ENCODE data around the gene VGLL1. TPM values are rescaled to one million over a fixed set of nuclear protein-coding genes. Genes with fewer than 3 reads are reported as not detected.
A peak's percentile ranks its signal among the peaks of the same experiment; 100 is the strongest.

VGLL1 gene, protein sequence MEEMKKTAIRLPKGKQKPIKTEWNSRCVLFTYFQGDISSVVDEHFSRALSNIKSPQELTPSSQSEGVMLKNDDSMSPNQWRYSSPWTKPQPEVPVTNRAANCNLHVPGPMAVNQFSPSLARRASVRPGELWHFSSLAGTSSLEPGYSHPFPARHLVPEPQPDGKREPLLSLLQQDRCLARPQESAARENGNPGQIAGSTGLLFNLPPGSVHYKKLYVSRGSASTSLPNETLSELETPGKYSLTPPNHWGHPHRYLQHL
- not detected in 2 replicates for total RNA-seq

DNA sequence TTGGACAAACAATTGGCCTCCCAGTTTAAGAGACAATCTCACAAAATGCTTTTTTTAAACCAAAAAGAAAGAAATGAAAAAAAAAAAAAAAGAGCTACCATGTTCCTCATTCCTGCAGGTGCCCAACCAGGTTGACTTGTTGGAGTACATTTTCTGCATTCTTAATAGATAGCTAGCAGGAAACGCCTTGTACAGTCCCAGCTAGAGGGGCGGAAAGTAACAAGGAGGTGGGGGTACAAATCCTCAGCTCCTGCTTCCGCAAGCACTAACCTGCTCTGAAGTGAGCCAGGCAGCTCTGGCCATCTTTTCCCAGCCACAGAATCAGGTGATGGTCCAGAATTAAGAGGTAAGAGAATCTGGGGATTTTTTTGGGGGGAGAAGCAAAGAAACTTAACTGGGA lies at the start of gene VGLL1:
TSS of gene VGLL1 (plus strand) at position 265 of the 400 bp plus-strand sequence. CDS start 3,806 bp downstream, outside the sequence.
- Mint-ChIP-seq H3K4me1 (ENCODE audit: low read depth) (no peaks in the 10 kb centered on the region), H3K9me3 (no peaks in the 10 kb centered on the region), H3K27ac (no peak within 1 kb of the TSS), H3K36me3 (ENCODE audit: low read depth) (no peaks in the 10 kb centered on the region), H3K27me3 (ENCODE audit: insufficient read depth) (peaks cover 8% of the 10 kb centered on the region), H3K4me3 (no peak within 1 kb of the TSS)
- intact Hi-C loops (cut with micrococcal nuclease): no loop called here
- DNase-seq (ENCODE audit: low spot score): no peak

DNA sequence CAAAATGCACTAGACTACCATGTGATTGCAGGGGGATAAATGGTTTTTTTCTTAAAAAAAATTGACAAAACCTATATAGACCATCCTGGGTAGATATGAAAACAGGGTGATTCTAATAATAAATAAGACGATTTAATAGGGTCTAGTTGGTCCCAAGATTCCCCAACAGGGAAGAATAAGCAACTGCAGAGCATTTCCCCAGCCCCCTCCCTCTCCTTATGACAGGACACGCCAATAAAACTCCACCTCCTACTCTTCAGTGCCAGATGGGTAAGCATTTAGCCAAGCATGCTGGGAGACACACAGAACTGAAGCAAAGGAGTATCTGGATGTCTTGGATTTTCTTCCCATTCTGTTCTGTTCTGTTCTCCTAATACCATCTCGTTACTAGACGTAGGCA lies 44.4 kb upstream of the VGLL1 start, which contains the start of gene BRS3:
TSS of gene BRS3 (plus strand) at position 301 of the 400 bp plus-strand sequence. CDS start 168 bp downstream, outside the sequence.
- Mint-ChIP-seq H3K36me3 (ENCODE audit: low read depth) (no peaks in the 10 kb centered on the region), H3K4me1 (ENCODE audit: low read depth) (no peaks in the 10 kb centered on the region), H3K27me3 (ENCODE audit: insufficient read depth) (peaks cover 24% of the 10 kb centered on the region)

DNA sequence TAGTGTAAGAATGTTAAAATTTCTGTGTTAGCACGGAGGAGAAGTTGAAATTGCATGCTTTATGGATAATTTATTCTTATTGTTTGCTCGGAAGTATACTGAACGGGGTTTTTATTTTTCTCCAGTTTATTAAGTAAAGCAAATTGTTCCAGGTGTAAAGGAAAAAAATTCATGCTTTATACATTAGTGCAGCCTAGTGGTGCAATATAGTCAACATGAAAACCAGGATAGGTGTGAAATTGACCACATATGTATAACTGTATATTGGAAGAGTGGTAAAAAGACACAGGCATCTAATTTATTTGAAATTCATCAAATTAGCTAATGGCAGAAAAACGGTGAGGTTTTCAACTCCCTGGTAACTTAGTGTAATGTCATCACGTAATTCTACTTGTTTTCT lies 43.3 kb upstream of the VGLL1 start:
- intact Hi-C loops (cut with micrococcal nuclease): no loop called here
- H3K27me3 Mint-ChIP-seq (ENCODE audit: insufficient read depth): peaks cover 24% of the 10 kb centered on the region
- DNase-seq (ENCODE audit: low spot score): no peak
- no peaks in the 10 kb centered on the region for H3K9me3 Mint-ChIP-seq
- no peaks in the 10 kb centered on the region for H3K4me1 Mint-ChIP-seq (ENCODE audit: low read depth)
- no peak overlapping the region for H3K27ac Mint-ChIP-seq
- H3K4me3 Mint-ChIP-seq: no peak overlapping the region
- no peaks in the 10 kb centered on the region for H3K36me3 Mint-ChIP-seq (ENCODE audit: low read depth)

More for the DNA sequence above, 44.4 kb upstream of the VGLL1 start, which contains the start of gene BRS3:
- no peak for DNase-seq (ENCODE audit: low spot score)
- Mint-ChIP-seq H3K9me3 (no peaks in the 10 kb centered on the region), H3K27ac (no peak within 1 kb of the TSS), H3K4me3 (no peak within 1 kb of the TSS)
- intact Hi-C loops (cut with micrococcal nuclease): no loop called here

DNA sequence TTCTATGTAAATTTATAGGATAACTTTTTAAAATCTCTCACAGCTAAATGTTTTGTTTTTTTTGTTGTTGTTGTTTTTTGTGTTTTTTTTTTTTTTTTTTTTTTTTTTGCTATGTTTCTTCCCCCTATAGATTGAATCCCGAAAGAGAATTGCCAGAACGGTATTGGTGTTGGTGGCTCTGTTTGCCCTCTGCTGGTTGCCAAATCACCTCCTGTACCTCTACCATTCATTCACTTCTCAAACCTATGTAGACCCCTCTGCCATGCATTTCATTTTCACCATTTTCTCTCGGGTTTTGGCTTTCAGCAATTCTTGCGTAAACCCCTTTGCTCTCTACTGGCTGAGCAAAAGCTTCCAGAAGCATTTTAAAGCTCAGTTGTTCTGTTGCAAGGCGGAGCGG lies 40.2 kb upstream of the VGLL1 start:
- Mint-ChIP-seq H3K27me3 (ENCODE audit: insufficient read depth) (peaks cover 14% of the 10 kb centered on the region), H3K4me3 (no peak overlapping the region), H3K4me1 (ENCODE audit: low read depth) (peaks cover 6% of the 10 kb centered on the region), H3K36me3 (ENCODE audit: low read depth) (no peaks in the 10 kb centered on the region), H3K27ac (no peak overlapping the region), H3K9me3 (no peaks in the 10 kb centered on the region)
- DNase-seq (ENCODE audit: low spot score): no peak
- intact Hi-C loops (cut with micrococcal nuclease): no loop called here

DNA sequence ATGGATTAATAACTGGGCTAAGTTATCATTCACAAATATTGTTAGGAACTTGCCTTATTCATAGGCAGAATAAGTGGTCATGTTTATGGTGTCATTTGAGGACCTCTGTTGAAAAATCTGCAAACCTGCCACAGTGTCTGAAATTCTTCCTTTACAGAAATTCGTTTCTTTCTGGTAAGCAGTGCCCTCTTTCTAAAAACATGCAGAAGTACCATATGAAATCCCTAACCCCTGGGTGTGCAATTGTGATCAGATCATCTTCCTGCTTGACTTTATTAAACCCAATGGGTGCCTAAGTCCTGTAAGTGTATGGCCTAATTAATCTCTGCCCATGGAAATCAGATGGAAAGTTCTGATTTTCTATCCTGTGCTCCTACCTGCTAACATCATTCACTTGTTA lies 39.0 kb upstream of the VGLL1 start:
- Mint-ChIP-seq H3K4me3 (no peak overlapping the region), H3K36me3 (ENCODE audit: low read depth) (no peaks in the 10 kb centered on the region), H3K4me1 (ENCODE audit: low read depth) (peaks cover 6% of the 10 kb centered on the region), H3K9me3 (no peaks in the 10 kb centered on the region), H3K27ac (no peak overlapping the region), H3K27me3 (ENCODE audit: insufficient read depth) (peaks cover 14% of the 10 kb centered on the region)
- no peak for DNase-seq (ENCODE audit: low spot score)
- intact Hi-C loops (cut with micrococcal nuclease): no loop called here

DNA sequence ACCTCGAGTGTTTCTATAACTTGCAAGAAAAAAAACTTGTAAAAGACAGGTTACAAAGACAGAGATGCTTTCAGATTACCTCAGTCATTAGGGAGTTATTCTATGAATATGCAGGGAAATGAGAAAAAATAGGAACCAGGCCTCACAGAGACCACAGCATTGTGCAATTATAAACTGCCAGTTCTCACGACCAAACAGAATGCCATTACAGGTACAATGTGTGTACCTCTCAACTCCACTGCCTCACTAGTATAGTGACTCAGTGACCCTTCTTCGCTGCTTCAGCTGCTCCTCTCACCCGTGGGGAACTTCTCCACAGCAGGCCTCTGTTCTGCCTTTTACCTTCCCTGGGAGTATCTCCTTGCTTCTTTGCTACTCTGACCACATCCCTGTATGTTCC lies 37.0 kb upstream of the VGLL1 start:
- Mint-ChIP-seq H3K4me3 (no peak overlapping the region), H3K4me1 (ENCODE audit: low read depth) (peaks cover 20% of the 10 kb centered on the region), H3K27me3 (ENCODE audit: insufficient read depth) (peaks cover 3% of the 10 kb centered on the region), H3K36me3 (ENCODE audit: low read depth) (peaks cover 5% of the 10 kb centered on the region), H3K9me3 (no peaks in the 10 kb centered on the region), H3K27ac (no peak overlapping the region)
- intact Hi-C loops (cut with micrococcal nuclease): loop anchor here (5.0 kb wide), 3 partner anchors 118 to 973 kb away; partner anchors contain the start of gene INTS6L
- DNase-seq (ENCODE audit: low spot score): no peak

DNA sequence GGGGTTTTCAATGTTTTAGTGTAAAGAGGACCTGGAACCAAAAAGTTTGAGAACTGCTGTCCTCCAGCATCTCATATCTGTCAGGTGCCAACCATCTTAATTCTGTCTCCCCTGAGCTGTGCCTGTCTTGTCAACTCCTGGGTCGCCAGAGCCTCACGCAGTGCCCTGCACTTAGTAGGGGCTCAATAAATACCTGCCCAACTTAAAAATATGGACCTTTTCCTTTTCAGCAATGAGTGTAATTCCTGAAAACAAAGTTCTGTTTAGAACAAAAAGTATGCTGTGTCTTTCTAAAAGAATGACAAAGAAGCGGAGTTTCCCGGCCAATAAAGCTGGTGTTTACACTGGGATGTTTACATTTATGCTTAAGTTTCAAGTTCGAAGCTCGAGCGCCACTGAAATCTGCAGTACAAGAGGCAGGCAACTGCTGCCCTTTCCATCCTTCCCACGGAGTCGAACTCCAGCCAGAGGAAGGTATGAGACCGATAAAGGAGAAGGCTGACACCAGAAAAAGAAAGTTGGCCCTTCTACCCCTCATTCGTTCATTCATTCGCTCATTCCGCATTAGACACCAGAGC lies 35.7 kb upstream of the VGLL1 start:
- Mint-ChIP-seq H3K4me1 (ENCODE audit: low read depth) (peaks cover 20% of the 10 kb centered on the region), H3K4me3 (peak overlapping the region; percentile 88), H3K27me3 (ENCODE audit: insufficient read depth) (no peaks in the 10 kb centered on the region), H3K27ac (peak overlapping the region; percentile 99), H3K9me3 (no peaks in the 10 kb centered on the region), H3K36me3 (ENCODE audit: low read depth) (peaks cover 8% of the 10 kb centered on the region)
- intact Hi-C loops (cut with micrococcal nuclease): loop anchor here (1.0 to 5.0 kb wide), 9 partner anchors 89 to 974 kb away; partner anchors contain the start of genes INTS6L and SLC9A6
- no peak for DNase-seq (ENCODE audit: low spot score)

DNA sequence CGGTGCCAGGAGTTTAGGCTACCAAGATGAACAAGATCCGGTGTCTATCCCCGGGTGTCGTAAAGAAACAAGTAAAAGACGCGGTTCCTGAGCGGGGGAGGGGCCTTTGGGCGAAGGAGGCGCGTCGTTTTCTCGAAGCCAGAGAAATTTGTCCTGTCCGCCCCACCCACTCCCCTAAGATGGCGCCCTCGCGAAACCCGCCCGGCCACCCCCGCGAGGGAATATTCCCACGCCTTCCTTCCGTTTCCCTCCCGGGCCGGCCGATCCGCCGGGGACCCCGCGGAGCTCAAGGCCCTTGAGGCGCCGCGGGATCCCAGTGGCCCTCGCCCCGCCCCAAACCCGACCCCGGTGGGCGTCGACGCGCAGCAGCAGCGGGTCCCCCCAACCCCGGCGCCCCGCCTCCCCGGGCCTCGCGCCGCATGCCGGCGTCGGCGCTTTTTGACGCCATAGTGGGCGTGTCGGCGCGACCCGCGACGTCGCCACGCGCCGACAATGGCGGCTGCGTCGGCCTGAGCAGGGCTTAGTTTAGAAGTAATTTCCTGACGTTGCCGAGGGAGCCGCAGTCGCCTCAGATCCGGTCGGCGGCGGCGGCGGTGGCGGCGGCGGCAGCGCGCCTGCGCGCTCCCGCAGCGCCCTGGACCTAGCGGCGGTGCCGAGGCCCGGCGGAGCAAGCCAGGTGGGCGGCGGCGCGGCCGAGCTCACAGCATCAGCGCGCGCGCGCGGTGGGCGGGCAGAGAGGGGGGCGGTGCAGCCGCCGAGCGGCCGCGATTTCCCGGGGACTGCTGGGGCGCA lies 35.1 kb upstream of the VGLL1 start:
- H3K4me3 Mint-ChIP-seq: peak overlapping the region; percentile 92
- H3K9me3 Mint-ChIP-seq: no peaks in the 10 kb centered on the region
- H3K36me3 Mint-ChIP-seq (ENCODE audit: low read depth): peaks cover 12% of the 10 kb centered on the region
- peaks cover 20% of the 10 kb centered on the region for H3K4me1 Mint-ChIP-seq (ENCODE audit: low read depth)
- intact Hi-C loops (cut with micrococcal nuclease): loop anchor here (1.0 to 5.0 kb wide), 13 partner anchors 88 to 975 kb away; partner anchors contain the start of genes INTS6L, MMGT1 and SLC9A6
- H3K27me3 Mint-ChIP-seq (ENCODE audit: insufficient read depth): no peaks in the 10 kb centered on the region
- peak overlapping the region; percentile 99 for H3K27ac Mint-ChIP-seq
- peak; percentile 83 for DNase-seq (ENCODE audit: low spot score)

DNA sequence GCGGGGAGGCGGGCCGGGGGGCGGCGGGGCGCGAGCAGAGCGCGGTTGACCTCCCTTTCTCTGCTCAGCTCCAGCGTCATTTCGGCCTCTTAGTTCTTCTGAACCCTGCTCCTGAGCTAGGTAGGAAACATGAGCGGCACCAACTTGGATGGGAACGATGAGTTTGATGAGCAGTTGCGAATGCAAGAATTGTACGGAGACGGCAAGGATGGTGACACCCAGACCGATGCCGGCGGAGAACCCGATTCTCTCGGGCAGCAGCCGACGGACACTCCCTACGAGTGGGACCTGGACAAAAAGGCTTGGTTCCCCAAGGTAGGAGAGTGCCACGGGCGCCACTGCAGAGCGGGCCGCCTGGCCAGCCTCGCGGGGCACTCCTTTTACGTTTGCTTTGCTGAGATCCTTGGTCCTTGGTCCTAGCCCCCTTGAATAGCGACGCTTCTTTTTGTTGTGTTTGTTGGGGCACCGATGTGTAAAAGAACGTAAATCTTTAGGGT lies 34.4 kb upstream of the VGLL1 start, which contains the start of gene HTATSF1:
TSS of gene HTATSF1 (plus strand) at position 37 of the 497 bp plus-strand sequence. CDS start at position 130, 93 bp downstream.
- intact Hi-C loops (cut with micrococcal nuclease): loop anchor here (1.0 to 5.0 kb wide), 11 partner anchors 87 to 975 kb away; partner anchors contain the start of genes INTS6L, MMGT1 and SLC9A6
- H3K27ac Mint-ChIP-seq: peak within 1 kb of the TSS; percentile 99
- peak within 1 kb of the TSS; percentile 92 for H3K4me3 Mint-ChIP-seq
- H3K36me3 Mint-ChIP-seq (ENCODE audit: low read depth): peaks cover 12% of the 10 kb centered on the region
- no peaks in the 10 kb centered on the region for H3K9me3 Mint-ChIP-seq
- H3K27me3 Mint-ChIP-seq (ENCODE audit: insufficient read depth): no peaks in the 10 kb centered on the region
- DNase-seq (ENCODE audit: low spot score): no peak
- H3K4me1 Mint-ChIP-seq (ENCODE audit: low read depth): peaks cover 20% of the 10 kb centered on the region

DNA sequence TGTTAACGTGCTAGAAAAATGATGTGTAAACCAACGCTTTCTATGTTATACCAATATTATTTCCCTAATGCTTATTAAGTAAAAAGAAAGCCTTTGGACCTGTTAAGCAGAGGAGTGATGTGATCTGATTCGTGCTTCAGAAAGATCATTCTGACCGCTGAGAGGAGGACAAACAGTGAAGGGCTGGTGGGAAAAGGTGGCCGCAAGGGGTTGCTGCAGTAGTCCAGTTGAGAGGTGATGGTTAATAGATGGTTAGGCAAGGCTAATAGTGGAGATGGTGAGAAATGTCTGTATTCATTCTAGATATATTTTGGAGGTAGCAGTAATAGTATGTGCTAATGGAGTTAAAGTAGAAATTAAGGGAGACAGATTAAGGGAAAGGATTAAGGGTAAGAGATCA lies 12.9 kb upstream of the VGLL1 start:
- Mint-ChIP-seq H3K9me3 (no peaks in the 10 kb centered on the region), H3K27ac (no peak overlapping the region), H3K27me3 (ENCODE audit: insufficient read depth) (peaks cover 4% of the 10 kb centered on the region), H3K36me3 (ENCODE audit: low read depth) (peaks cover 9% of the 10 kb centered on the region), H3K4me3 (no peak overlapping the region), H3K4me1 (ENCODE audit: low read depth) (peaks cover 5% of the 10 kb centered on the region)
- no peak for DNase-seq (ENCODE audit: low spot score)
- intact Hi-C loops (cut with micrococcal nuclease): no loop called here

DNA sequence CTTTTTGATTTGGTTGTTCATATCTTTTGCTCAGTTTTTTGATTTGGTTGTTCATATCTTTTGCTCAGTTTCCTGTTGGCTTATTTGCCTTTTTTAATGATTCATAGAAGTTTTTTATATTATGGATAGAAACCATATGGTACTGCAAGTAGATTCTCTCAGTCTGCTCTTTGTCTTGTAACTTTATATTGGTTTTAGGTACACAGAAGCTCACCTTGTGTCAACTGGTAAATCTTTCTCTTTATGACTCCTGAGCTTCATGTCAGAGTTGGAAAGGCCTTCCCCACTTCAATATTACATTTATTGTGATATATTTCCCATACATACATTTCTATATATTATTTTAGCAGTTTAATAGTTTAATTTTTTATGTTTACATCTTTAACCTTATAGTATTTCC lies 8.2 kb upstream of the VGLL1 start:
- peaks cover 2% of the 10 kb centered on the region for H3K27me3 Mint-ChIP-seq (ENCODE audit: insufficient read depth)
- no peaks in the 10 kb centered on the region for H3K9me3 Mint-ChIP-seq
- no peak overlapping the region for H3K4me3 Mint-ChIP-seq
- intact Hi-C loops (cut with micrococcal nuclease): no loop called here
- no peak overlapping the region for H3K27ac Mint-ChIP-seq
- DNase-seq (ENCODE audit: low spot score): no peak
- H3K4me1 Mint-ChIP-seq (ENCODE audit: low read depth): peaks cover 5% of the 10 kb centered on the region
- H3K36me3 Mint-ChIP-seq (ENCODE audit: low read depth): peaks cover 1% of the 10 kb centered on the region

DNA sequence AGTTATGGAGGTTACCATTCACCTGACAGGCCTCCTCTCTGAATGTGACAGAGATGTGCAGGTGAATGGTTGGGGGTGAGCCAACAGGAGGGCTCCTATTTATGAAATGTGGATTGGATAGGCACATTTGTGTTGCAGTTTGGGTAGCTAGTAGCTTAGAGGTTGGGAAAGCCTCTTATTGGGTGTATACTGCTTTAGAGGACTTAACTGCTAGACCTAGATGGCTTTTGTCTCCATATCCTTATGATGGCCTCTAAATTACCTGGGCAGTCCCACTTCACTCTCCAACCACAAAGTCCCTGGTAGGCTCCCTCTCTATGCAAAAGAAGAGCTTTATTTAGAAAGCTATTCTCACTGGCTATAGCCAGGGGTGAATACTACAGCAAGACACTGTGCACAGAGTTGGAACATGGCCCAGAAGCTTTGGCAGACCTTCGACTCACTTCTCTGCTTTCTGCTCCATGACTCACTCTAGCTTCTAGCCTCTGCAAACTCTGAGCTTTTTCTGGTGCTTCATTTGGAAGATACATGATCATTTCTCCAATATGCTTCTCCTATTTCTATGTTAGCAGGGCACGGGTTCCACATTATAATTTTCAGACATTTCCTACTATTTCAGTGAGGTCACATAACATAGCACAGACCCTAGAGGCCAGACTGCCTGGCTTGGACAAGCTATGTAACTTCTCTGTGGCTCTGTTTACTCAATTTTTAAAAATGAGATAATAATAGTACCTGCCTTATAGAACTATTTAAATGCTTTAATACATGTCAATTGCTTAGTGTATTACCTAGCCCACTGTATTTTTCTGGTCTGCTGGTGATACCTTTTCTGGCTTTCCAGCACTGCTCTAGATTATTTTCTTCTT lies 6.0 kb upstream of the VGLL1 start:
- Mint-ChIP-seq H3K27me3 (ENCODE audit: insufficient read depth) (no peaks in the 10 kb centered on the region), H3K4me3 (no peak overlapping the region), H3K27ac (no peak overlapping the region), H3K4me1 (ENCODE audit: low read depth) (peaks cover 5% of the 10 kb centered on the region), H3K9me3 (no peaks in the 10 kb centered on the region), H3K36me3 (ENCODE audit: low read depth) (peaks cover 1% of the 10 kb centered on the region)
- DNase-seq (ENCODE audit: low spot score): no peak
- intact Hi-C loops (cut with micrococcal nuclease): no loop called here
